HUES64 (cell line): Measurements from ENCODE around the gene NUP210L.
A peak's percentile ranks its signal among the peaks of the same experiment; 100 is the strongest.

Experiments used
- H3K27ac ChIP-seq: 2 replicates; pipeline ENCODE4 v1.7.0; 2013; ENCODE audit warnings: low read depth, low read length, inconsistent platforms
- H3K27me3 ChIP-seq: 2 replicates; pipeline ENCODE4 v1.6.1; 2013; ENCODE audit warnings: mild to moderate bottlenecking, low read length; ENCODE audit not compliant: insufficient read depth
- H3K36me3 ChIP-seq: 2 replicates; pipeline ENCODE4 v1.6.1; 2013; ENCODE audit warnings: mild to moderate bottlenecking, low read length; ENCODE audit not compliant: insufficient read depth
- H3K4me1 ChIP-seq: 2 replicates; pipeline ENCODE4 v1.6.1; 2013; ENCODE audit warnings: mild to moderate bottlenecking, low read length, moderate library complexity; ENCODE audit not compliant: insufficient read depth
- H3K4me3 ChIP-seq: 2 replicates; pipeline ENCODE4 v1.5.1; 2013; ENCODE audit warnings: mild to moderate bottlenecking, low read length, moderate library complexity
- H3K9ac ChIP-seq: 2 replicates; pipeline ENCODE4 v1.6.1; 2013; ENCODE audit warnings: mild to moderate bottlenecking, low read depth, low read length
- H3K9me3 ChIP-seq: 2 replicates; pipeline ENCODE4 v1.6.1; 2013; ENCODE audit warnings: low read depth, low read length; ENCODE audit not compliant: insufficient read depth
- WGBS: fragments of 150-250, 120-280 bp; methylation state at CpG from one replicate; pipeline ENCODE4 v1.1.7; 2013; ENCODE audit warnings: missing lambda C conversion rate; 5-methylcytosine and 5-hydroxymethylcytosine counted together

Gene NUP210L

DNA sequence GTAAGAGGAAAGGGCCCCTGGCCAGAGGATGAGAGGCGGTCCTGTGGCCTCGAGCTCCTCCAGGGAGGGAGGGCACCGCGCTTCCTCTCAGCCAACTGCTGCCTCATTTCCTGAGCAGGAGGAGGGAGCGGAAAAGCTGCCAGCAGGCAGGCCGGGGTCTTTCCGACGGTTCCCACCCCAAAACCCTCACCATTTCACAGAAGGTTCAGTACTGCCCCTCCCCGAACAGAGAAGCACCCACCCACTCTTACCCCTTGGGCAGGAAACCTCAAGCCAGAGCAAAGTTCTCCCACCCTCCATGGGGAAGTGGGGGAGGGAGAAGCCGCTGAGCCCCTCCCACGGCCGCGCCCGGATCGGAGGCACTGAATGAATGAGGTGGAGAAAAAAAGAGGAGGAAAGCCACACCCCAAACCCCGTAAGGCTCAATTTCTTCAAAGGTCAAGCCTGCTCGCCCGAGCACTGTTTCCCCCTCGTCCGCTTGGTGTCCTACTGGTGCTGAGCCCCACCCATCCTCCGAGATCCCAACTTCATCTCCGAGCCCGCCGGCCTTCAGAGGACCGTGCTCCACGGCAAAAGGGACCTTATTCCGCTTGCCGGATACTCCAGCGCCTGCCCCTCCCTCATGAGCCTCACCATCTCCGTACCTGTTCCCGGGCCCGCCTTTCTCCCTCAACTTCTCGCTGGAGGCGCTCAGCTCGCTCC is 27.6 kb upstream of the NUP210L start:
- Histone ChIP-seq H3K36me3 (peaks cover 24% of the 10 kb centered on the region), H3K9me3 (no peaks in the 10 kb centered on the region), H3K27ac (peak overlapping the region; percentile 79), H3K27me3 (no peaks in the 10 kb centered on the region), H3K4me3 (peak overlapping the region; percentile 97), H3K9ac (peak overlapping the region; percentile 83), H3K4me1 (peaks cover 54% of the 10 kb centered on the region)
- under 1% methylated on average over 35 of the region's 35 CpGs for WGBS

DNA sequence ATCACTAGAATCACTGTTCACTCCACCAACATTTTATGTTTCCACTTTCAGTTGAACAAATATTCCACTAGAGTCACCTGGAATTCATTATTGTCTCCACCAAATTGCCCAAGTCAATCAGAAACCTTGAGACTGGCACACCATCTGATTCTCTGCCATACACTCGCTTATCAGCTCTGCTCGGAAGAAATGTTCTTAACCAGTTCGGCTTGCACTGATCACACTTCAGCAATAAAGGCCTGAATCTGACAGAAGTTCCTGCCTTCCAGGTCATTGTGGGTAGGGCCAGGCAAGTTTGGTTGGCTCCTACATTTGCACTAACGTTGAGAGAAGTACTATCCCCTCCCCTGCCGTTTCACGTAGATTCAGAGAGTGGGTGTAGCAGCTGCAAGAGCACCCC is 27.1 kb upstream of the NUP210L start:
- Histone ChIP-seq H3K27ac (peak overlapping the region; percentile 79; the same call in 1 of the 2 replicates), H3K4me1 (peaks cover 49% of the 10 kb centered on the region), H3K9ac (peak overlapping the region; percentile 83), H3K9me3 (no peaks in the 10 kb centered on the region), H3K36me3 (peaks cover 29% of the 10 kb centered on the region), H3K4me3 (peak overlapping the region; percentile 97), H3K27me3 (no peaks in the 10 kb centered on the region)
- 4% methylated on average over 6 of the region's 6 CpGs for WGBS

GRCh38 chr1:154179946-154180687 is 25.2 kb upstream of the NUP210L start:
- H3K27ac ChIP-seq: peak overlapping the region; percentile 27; the same call in 1 of the 2 replicates
- no peaks in the 10 kb centered on the region for H3K27me3 ChIP-seq
- peaks cover 47% of the 10 kb centered on the region for H3K36me3 ChIP-seq
- peaks cover 34% of the 10 kb centered on the region for H3K4me1 ChIP-seq
- H3K9ac ChIP-seq: no peak overlapping the region
- H3K9me3 ChIP-seq: no peaks in the 10 kb centered on the region
- peak overlapping the region; percentile 97 for H3K4me3 ChIP-seq
- 74% methylated on average over 3 of the region's 3 CpGs for WGBS

DNA sequence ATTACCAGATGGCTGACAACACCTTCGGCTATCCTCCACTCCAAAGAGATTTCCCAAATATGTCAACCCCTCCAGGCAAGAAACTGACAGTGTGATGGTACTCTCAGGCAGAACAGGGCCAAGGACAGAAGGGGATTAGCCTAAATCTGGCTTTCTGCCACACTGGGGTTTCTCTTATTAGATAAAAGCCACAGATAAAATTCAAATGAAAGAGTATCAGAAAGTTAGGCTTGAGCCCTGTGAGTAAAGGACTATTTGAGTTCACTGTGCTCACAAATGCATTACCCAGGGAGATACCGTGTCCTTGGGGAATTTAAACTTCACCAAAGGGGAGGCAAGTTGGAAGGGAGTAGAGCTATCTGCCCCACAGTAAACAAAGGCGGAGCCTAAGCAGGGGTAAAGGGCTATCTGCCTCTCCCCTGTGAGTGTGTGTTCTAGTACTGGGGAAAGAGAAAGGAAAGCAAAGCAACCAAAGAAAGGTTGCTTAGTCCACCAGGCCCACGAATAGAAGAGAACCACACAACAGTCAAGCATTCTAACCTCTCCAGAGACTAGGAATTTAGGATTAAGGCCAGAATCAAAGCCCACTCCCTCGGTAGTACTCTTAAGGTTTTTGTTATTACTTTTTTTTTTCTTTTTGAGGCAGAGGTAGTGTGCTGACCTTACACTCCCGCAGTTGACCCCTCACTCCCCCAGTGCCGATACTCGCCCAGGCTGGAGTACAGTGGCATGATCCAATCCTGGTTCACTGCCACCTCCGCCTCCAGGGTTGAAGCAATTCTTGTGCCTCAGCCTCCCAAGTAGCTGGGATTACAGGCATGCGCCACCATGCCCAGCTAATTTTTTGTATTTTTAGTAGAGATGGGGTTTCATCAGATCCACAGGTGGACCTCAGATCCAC is 24.3 kb upstream of the NUP210L start:
- Histone ChIP-seq H3K4me3 (peak overlapping the region; percentile 16), H3K4me1 (peaks cover 34% of the 10 kb centered on the region), H3K27me3 (no peaks in the 10 kb centered on the region), H3K9me3 (no peaks in the 10 kb centered on the region), H3K36me3 (peaks cover 54% of the 10 kb centered on the region), H3K27ac (peak overlapping the region; percentile 27; the same call in 1 of the 2 replicates), H3K9ac (no peak overlapping the region)
- WGBS: 86% methylated on average over 8 of the region's 10 CpGs

- H3K9me3 ChIP-seq: no peaks in the 10 kb centered on the region
- 96% methylated on average over 2 of the region's 2 CpGs for WGBS
- peaks cover 61% of the 10 kb centered on the region for H3K36me3 ChIP-seq
- no peaks in the 10 kb centered on the region for H3K27me3 ChIP-seq
- no peak overlapping the region for H3K4me3 ChIP-seq
- H3K9ac ChIP-seq: no peak overlapping the region
- peaks cover 34% of the 10 kb centered on the region for H3K4me1 ChIP-seq
- H3K27ac ChIP-seq: no peak overlapping the region
Measured at GRCh38 chr1:154178013-154178412, 23.1 kb upstream of the NUP210L start.

GRCh38 chr1:154176337-154176736 is 21.5 kb upstream of the NUP210L start:
- no peaks in the 10 kb centered on the region for H3K9me3 ChIP-seq
- no peak overlapping the region for H3K27ac ChIP-seq
- H3K9ac ChIP-seq: no peak overlapping the region
- H3K4me3 ChIP-seq: no peak overlapping the region
- H3K36me3 ChIP-seq: peaks cover 78% of the 10 kb centered on the region
- H3K4me1 ChIP-seq: peaks cover 32% of the 10 kb centered on the region
- WGBS: 94% methylated on average over 2 of the region's 2 CpGs
- H3K27me3 ChIP-seq: no peaks in the 10 kb centered on the region

DNA sequence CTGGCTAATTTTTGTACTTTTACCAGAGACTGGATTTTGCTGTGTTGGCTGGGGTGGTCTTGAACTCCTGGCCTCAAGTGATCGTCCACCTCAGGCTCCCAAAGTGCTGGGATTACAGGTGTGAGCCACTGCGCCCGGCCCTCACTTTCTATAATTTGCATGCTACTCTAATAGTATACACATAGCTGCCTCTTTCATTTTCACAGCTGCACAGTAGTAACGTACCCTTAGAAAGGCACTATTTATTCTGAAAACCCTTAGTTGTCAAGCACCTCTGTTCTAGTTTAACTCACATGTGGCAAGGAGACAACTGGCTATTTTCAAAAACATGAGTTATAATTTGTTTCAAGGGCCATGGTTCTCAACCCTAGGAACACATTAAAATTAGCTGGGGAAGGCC is 19.8 kb upstream of the NUP210L start:
- WGBS: 92% methylated on average over 4 of the region's 4 CpGs
- peaks cover 17% of the 10 kb centered on the region for H3K4me1 ChIP-seq
- H3K27me3 ChIP-seq: no peaks in the 10 kb centered on the region
- H3K9ac ChIP-seq: no peak overlapping the region
- H3K27ac ChIP-seq: no peak overlapping the region
- H3K36me3 ChIP-seq: peaks cover 89% of the 10 kb centered on the region
- no peak overlapping the region for H3K4me3 ChIP-seq
- H3K9me3 ChIP-seq: no peaks in the 10 kb centered on the region

DNA sequence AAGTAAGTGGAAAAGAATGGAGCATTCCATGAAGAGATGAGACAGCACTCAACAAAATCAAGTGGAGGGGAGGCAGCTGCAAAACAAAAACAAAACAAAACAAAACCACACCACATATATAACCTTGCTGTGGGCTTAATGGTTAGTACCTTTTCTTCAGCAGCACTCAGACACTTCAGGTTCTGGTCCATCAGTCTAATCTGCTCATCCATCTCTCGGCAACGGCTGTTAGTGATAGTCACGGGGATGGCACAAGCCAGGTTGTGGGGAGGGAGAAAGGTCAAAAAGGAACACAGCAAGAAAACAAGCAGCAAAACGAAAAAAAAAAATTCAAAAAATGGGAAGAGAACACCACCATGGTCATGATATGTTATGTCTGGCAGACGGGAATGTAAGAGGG is 17.0 kb upstream of the NUP210L start:
- 97% methylated on average over 5 of the region's 5 CpGs for WGBS
- H3K27ac ChIP-seq: no peak overlapping the region
- no peak overlapping the region for H3K9ac ChIP-seq
- no peaks in the 10 kb centered on the region for H3K9me3 ChIP-seq
- H3K27me3 ChIP-seq: no peaks in the 10 kb centered on the region
- H3K4me3 ChIP-seq: no peak overlapping the region
- H3K4me1 ChIP-seq: no peaks in the 10 kb centered on the region
- peaks cover 92% of the 10 kb centered on the region for H3K36me3 ChIP-seq

DNA sequence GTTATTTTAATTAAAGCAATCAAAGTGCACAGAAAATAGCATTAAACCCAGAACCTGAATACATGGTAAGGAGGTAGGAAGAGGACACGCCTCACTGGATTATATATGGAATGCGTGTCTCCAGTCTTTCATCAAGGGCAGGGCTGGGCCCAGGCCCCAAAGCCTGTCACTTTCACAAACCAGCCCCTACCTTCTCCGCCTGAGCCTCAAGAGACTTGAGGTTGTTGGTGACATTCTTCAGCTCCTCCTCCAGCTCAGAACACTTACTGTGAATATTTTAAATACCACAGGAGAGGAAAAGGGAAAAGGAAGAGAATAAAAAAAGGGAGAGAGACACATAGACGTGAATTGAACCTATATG is 16.3 kb upstream of the NUP210L start:
- Histone ChIP-seq H3K27me3 (no peaks in the 10 kb centered on the region), H3K4me1 (no peaks in the 10 kb centered on the region), H3K9me3 (no peaks in the 10 kb centered on the region), H3K36me3 (peaks cover 92% of the 10 kb centered on the region), H3K4me3 (no peak overlapping the region), H3K9ac (no peak overlapping the region), H3K27ac (no peak overlapping the region)
- 95% methylated on average over 4 of the region's 4 CpGs for WGBS

DNA sequence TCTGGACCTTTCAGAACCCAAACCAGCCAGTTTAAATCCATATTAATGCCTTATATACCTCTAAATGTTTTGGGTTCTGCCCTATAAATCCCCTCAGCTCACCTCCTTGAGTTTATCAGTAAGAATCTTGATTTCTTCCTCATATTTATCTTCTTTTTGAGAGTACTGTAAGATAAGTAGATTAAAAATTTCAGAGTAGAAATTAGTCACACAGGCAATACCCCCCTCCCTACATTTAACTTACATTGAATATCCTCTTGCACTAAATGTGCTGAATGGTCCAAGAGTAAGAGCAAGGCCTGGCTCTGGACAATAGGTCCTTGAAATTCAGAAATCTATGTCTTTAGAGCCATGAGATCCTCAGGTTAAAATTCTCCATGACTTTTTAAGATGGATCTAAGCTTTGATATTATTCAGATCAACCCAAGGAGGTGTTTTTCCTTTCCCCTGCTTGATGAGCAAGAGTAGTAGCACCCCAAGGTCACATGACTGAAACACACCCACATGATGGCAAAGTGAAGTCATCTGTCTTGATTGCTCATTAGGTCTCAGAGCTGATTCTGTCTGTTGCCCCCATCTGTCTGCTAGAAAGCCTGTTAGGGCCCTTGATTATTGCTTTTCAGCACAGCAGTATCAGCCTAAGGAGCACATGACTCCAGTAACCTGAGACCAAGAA is 15.8 kb upstream of the NUP210L start:
- no peaks in the 10 kb centered on the region for H3K9me3 ChIP-seq
- peaks cover 92% of the 10 kb centered on the region for H3K36me3 ChIP-seq
- H3K27ac ChIP-seq: no peak overlapping the region
- H3K4me1 ChIP-seq: no peaks in the 10 kb centered on the region
- H3K9ac ChIP-seq: no peak overlapping the region
- no peaks in the 10 kb centered on the region for H3K27me3 ChIP-seq
- H3K4me3 ChIP-seq: no peak overlapping the region
